Ovary (tissue), 3 donors: Measurements from ENCODE around the gene PACS2.

Experiments used
- EP300 ChIP-seq: sonication (generic); formaldehyde crosslinking; IDR thresholded peaks from one replicate; pipeline ENCODE4 v1.6.1; 2017; ENCODE audit warnings: antibody characterized with exemption
- POLR2A ChIP-seq: fragments of 450-650 bp; IDR thresholded peaks from one replicate; pipeline ENCODE4 v1.6.1; 2017; ENCODE audit warnings: antibody characterized with exemption, mild to moderate bottlenecking, moderate library complexity
- TF ChIP-seq, protein P1 (sequence below), 3 donors: fragments of 450-650 bp in 2 of 3; fragments of 200-600 bp in 1 of 3; IDR thresholded peaks; one replicate each; pipeline versions ENCODE4 v1.5.1 to v1.8.0; 2016 to 2022; ENCODE audit warnings: antibody characterized with exemption in 3 of 3, mild to moderate bottlenecking in 1 of 3
- donor health status: DM: no; HTN: no; CAD: no.

DNA sequence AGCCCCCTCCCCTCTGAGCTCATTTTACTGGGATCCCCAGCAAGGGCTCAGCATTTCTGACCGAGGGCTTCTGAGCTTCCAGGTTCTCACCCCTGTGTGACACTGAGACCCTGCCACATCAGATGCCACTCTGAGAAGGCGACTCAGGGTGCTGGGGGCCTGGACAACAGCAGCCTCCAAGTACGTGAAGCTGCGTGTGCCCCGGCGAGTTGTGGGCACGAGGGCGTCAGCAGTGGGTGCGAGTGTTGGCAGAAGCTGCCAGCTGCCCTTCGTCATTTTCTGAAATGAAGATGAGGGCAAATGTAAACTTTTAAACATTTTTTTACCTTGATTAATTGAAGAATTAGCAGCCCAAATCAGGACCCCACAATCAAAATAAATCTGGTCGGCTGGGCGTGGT, 51.1 kb downstream of the PACS2 start:
- TF ChIP-seq, protein P1, sequence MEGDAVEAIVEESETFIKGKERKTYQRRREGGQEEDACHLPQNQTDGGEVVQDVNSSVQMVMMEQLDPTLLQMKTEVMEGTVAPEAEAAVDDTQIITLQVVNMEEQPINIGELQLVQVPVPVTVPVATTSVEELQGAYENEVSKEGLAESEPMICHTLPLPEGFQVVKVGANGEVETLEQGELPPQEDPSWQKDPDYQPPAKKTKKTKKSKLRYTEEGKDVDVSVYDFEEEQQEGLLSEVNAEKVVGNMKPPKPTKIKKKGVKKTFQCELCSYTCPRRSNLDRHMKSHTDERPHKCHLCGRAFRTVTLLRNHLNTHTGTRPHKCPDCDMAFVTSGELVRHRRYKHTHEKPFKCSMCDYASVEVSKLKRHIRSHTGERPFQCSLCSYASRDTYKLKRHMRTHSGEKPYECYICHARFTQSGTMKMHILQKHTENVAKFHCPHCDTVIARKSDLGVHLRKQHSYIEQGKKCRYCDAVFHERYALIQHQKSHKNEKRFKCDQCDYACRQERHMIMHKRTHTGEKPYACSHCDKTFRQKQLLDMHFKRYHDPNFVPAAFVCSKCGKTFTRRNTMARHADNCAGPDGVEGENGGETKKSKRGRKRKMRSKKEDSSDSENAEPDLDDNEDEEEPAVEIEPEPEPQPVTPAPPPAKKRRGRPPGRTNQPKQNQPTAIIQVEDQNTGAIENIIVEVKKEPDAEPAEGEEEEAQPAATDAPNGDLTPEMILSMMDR (IDR thresholded peaks at IDR 0.05): no peak
- TF ChIP-seq POLR2A (no peak), EP300 (no peak)
